Ishikawa (cell line): Measurements from ENCODE around the gene TRABD2A.

Source experiments
- CEBPB ChIP-seq: IDR thresholded peaks from 2 replicates; pipeline ENCODE4 v1.6.1; 2012
- CREB1 ChIP-seq: IDR thresholded peaks from 2 replicates; pipeline ENCODE4 v1.6.1; 2012; ENCODE audit warnings: low read depth
- EGR1 ChIP-seq: IDR thresholded peaks from 2 replicates; pipeline ENCODE4 v1.6.1; 2012
- EP300 ChIP-seq: IDR thresholded peaks from 2 replicates; pipeline ENCODE4 v1.6.1; 2012; ENCODE audit warnings: borderline replicate concordance
- FOXM1 ChIP-seq: IDR thresholded peaks from 2 replicates; pipeline ENCODE4 v1.6.1; 2012; ENCODE audit warnings: low read depth, borderline replicate concordance
- NFIC ChIP-seq: IDR thresholded peaks from 2 replicates; pipeline ENCODE4 v1.6.1; 2012
- RAD21 ChIP-seq: IDR thresholded peaks from 2 replicates; pipeline ENCODE4 v1.6.1; 2012; ENCODE audit warnings: low read depth
- REST ChIP-seq: IDR thresholded peaks from 2 replicates; pipeline ENCODE4 v1.6.1; 2012; ENCODE audit warnings: low read depth, mild to moderate bottlenecking
- TAF1 ChIP-seq: IDR thresholded peaks from 2 replicates; pipeline ENCODE4 v1.6.1; 2012; ENCODE audit warnings: low read depth, mild to moderate bottlenecking
- TCF12 ChIP-seq: IDR thresholded peaks from 2 replicates; pipeline ENCODE4 v1.6.1; 2012; ENCODE audit warnings: low read depth
- TEAD4 ChIP-seq: IDR thresholded peaks from 2 replicates; pipeline ENCODE4 v1.6.1; 2012
- USF1 ChIP-seq: IDR thresholded peaks from 2 replicates; pipeline ENCODE4 v1.6.1; 2012
- YY1 ChIP-seq: IDR thresholded peaks from 2 replicates; pipeline ENCODE4 v1.6.1; 2012; ENCODE audit warnings: low read depth
- ZBTB7A ChIP-seq: IDR thresholded peaks from 2 replicates; pipeline ENCODE4 v1.6.1; 2012; ENCODE audit warnings: low read depth
- TF ChIP-seq, protein P1 (sequence below): IDR thresholded peaks from 2 replicates; pipeline ENCODE4 v1.6.1; 2012

TRABD2A gene

GRCh38 chr2:84817239-84817655, 63.6 kb downstream of the TRABD2A start:
- no peak for TF ChIP-seq REST
- TF ChIP-seq CREB1: no peak
- no peak for TF ChIP-seq EGR1
- TF ChIP-seq USF1: no peak
- no peak for TF ChIP-seq RAD21
- TF ChIP-seq ZBTB7A: no peak
- TF ChIP-seq YY1: no peak
- no peak for TF ChIP-seq EP300
- TF ChIP-seq FOXM1: no peak
- TF ChIP-seq, protein P1, sequence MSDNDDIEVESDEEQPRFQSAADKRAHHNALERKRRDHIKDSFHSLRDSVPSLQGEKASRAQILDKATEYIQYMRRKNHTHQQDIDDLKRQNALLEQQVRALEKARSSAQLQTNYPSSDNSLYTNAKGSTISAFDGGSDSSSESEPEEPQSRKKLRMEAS: no peak
- no peak for TF ChIP-seq TCF12
- no peak for TF ChIP-seq NFIC
- TF ChIP-seq CEBPB: no peak
- TF ChIP-seq TAF1: no peak
- no peak for TF ChIP-seq TEAD4

DNA sequence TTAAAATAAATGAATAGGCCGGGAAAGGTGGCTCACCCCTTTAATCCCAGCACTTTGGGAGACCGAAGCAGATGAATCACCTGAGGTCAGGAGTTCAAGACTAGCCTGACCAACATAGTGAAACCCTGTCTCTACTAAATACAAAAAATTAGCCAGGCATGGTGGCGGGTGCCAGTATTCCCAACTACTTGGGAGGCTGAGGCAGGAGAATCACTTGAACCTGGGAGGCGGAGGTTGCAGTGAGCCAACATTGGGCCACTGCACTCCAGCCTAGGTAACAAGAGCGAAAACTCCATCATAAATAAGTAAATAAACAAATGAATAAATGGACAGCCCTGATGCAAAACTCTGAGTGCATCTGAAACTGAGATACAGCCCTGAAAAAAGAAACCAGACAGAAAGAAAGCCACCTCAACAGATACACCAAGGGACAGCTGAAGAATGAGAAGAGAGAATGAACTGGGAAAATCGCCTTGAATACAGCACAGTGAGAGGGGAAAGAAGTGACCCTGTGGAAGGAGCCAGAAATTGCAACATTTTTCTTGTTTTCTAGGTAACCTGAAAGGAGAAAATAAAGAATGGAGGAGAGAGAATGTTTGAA, 64.4 kb downstream of the TRABD2A start:
- TF ChIP-seq TAF1: no peak
- no peak for TF ChIP-seq CREB1
- TF ChIP-seq USF1: no peak
- TF ChIP-seq ZBTB7A: no peak
- TF ChIP-seq TCF12: no peak
- TF ChIP-seq CEBPB: no peak
- TF ChIP-seq, protein P1: no peak
- no peak for TF ChIP-seq FOXM1
- no peak for TF ChIP-seq RAD21
- no peak for TF ChIP-seq NFIC
- no peak for TF ChIP-seq TEAD4
- TF ChIP-seq REST: no peak
- no peak for TF ChIP-seq YY1
- no peak for TF ChIP-seq EGR1
- TF ChIP-seq EP300: no peak

GRCh38 chr2:84815146-84815545, 65.7 kb downstream of the TRABD2A start:
- TF ChIP-seq TEAD4 (no peak), YY1 (no peak), FOXM1 (no peak), EGR1 (no peak), ZBTB7A (no peak), TAF1 (no peak)

DNA sequence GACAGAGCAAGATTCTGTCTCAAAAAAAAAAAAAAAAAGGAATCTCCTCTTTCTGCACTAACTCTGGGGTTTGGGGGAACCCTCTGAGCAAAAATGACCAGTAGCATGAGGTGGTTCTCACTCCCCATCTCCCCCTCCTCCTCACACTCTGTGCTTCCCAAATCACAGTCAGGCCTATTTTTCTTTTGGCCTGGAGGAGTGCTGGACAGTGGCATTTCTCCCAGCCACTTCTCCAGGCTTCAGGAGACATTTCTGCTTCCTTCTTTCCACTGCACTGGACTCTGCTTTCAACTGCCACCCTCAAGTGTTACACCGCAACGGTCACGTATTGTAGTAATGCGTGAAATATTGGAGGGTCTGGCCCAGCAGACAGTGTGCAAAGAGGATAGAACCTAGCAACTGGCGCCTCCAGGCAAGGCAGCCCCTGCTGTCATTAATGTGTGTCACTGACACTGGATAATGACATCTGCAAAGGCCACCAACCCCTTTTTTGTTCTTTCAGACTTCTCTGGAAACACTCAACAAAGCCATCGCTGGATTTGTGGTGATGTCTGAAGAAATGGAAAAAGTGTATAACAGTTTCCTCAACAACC, 68.9 kb downstream of the TRABD2A start:
- no peak for TF ChIP-seq USF1
- peak; percentile 47; the same call in 1 of the 2 replicates for TF ChIP-seq REST
